ENCODE data around the gene IFNB1. TPM values are rescaled to one million over a fixed set of nuclear protein-coding genes. Genes with fewer than 3 reads are reported as not detected.
A peak's percentile ranks its signal among the peaks of the same experiment; 100 is the strongest.

The IFNB1 gene
- total and polyA plus RNA-seq, 2 experiments from 2014 or later, result not detected

DNA sequence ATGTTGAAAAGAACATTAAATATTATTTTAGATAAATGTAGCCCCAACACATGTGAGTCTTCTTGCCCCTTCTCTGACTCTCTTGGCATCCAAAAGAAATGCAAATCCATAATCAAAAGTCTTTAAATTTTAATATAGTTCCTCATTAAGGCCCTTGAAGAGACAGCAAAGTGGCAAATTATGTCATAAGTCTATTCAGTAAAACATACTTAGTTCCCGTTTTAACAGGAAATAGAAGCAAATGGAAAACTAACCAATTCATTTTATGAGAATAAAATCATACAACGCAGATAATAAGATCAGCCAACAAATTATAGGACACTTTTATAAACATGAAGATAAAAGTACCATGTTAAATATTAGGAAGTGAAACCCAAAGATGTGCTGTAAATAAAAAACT lies 20.1 kb upstream of the IFNB1 start:
- Histone ChIP-seq H3K36me3 (ENCODE audit: low read depth) (no peaks in the 10 kb centered on the region), H3F3A (ENCODE audit: insufficient read depth) (no peaks in the 10 kb centered on the region), H3K4me1 (ENCODE audit: insufficient read depth) (peaks cover 9% of the 10 kb centered on the region; the same call in 1 of the 2 replicates), H3K4me2 (ENCODE audit: unreplicated experiment) (no peak overlapping the region), H3K4me3 (no peak overlapping the region), H3K79me2 (ENCODE audit: insufficient read depth) (no peaks in the 10 kb centered on the region), H3K9me3 (ENCODE audit: low read depth) (no peaks in the 10 kb centered on the region), H2AFZ (no peak overlapping the region), H3K27ac (no peak overlapping the region), H3K9me2 (ENCODE audit: insufficient read depth) (no peaks in the 10 kb centered on the region), H3K9ac (no peak overlapping the region), H4K20me1 (ENCODE audit: insufficient read depth) (no peaks in the 10 kb centered on the region), H3K27me3 (replicated peaks; ENCODE audit: insufficient read depth) (no peaks in the 10 kb centered on the region)
- DNase-seq, result no peak
- TF ChIP-seq EZH2 (IDR thresholded peaks at IDR 0.05; ENCODE audit: insufficient read depth, poor library complexity, severe bottlenecking) (no peak), EZH2phosphoT487 (IDR thresholded peaks at IDR 0.05; ENCODE audit: insufficient read depth, low read depth) (no peak)
- 93 to 94% methylated on average over 2 of the region's 2 CpGs for WGBS, 2 experiments (ENCODE audit: low coverage in 1 of 2, low lambda C conversion rate in 2 of 2, missing lambda C conversion rate in 2 of 2)
- in situ Hi-C loops (cut with MboI), result no loop called here

DNA sequence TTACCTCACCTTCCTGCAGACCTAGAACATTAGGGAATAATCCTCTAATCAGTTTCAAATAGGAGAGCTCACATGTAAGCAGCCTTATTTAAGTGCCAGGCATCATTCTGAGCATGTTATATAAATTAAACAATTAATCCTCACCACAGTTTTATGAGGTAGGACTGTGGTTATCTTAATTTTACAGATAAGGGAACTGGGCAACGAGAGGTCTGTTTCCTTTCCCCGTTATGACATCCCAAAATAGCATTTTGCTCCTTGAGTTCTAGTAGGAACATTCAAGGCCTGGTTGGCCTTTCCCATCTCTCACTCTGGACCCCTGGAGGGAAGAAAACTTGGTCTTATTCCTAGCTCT lies 19.1 kb upstream of the IFNB1 start:
- 97 to 100% methylated on average over 2 of the region's 2 CpGs for WGBS, 2 experiments (ENCODE audit: low coverage in 1 of 2, low lambda C conversion rate in 2 of 2, missing lambda C conversion rate in 2 of 2)
- Histone ChIP-seq H3K9ac (0 out of 2 replicates have a peak overlapping the region, but pooled peaks have one; percentile 34), H3K9me3 (ENCODE audit: low read depth) (no peaks in the 10 kb centered on the region), H3K79me2 (ENCODE audit: insufficient read depth) (no peaks in the 10 kb centered on the region), H3K27ac (no peak overlapping the region), H3K4me1 (ENCODE audit: insufficient read depth) (peaks cover 9% of the 10 kb centered on the region; the same call in 1 of the 2 replicates), H3F3A (ENCODE audit: insufficient read depth) (no peaks in the 10 kb centered on the region), H2AFZ (peak overlapping the region; percentile 78; the same call in 1 of the 2 replicates), H3K4me2 (ENCODE audit: unreplicated experiment) (peak overlapping the region; percentile 61), H3K27me3 (replicated peaks; ENCODE audit: insufficient read depth) (no peaks in the 10 kb centered on the region), H3K9me2 (ENCODE audit: insufficient read depth) (no peaks in the 10 kb centered on the region), H3K4me3 (no peak overlapping the region), H3K36me3 (ENCODE audit: low read depth) (no peaks in the 10 kb centered on the region), H4K20me1 (ENCODE audit: insufficient read depth) (no peaks in the 10 kb centered on the region)
- in situ Hi-C loops (cut with MboI), result no loop called here
- DNase-seq, result no peak
- no peak for TF ChIP-seq EZH2phosphoT487 (IDR thresholded peaks at IDR 0.05; ENCODE audit: insufficient read depth, low read depth)
- TF ChIP-seq EZH2 (IDR thresholded peaks at IDR 0.05; ENCODE audit: insufficient read depth, poor library complexity, severe bottlenecking), result no peak

DNA sequence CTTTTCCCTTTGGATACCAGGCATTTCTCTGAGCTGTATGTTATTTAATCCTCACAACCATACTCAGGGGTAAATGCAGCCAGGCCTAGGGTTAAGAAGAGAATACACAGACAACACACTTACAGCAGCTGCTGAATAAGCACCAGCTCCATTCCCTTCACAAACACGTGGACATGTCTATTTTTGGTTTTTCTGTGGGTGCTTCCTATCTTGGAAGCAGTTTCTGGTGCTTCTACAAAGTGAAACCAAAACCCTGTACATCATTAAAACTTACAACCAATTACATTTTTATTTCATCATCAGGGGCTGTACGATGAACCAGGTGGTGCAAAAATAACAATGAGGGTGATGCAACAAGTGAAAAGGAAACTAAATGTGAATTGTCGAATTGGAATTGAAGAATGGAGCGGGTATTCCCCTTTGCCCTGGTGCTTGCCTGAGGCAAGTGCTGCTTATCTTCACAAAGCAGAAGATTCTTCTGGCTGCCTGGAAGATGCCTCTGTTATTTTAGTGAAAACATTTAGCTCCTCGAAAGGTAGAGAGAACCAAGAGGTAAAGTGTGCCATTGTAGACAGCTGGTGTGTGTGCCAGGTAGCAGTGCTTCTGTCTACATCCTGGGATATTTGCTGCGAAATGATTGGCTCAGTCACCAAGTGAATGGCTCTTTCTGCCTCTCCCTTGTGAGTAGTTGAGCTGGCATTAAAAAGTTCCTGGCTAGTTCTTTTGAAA lies 18.6 kb upstream of the IFNB1 start:
- Histone ChIP-seq H3K4me3 (peak overlapping the region; percentile 56), H3K9me3 (ENCODE audit: low read depth) (no peaks in the 10 kb centered on the region), H3K9ac (peak overlapping the region; percentile 34; the same call in 1 of the 2 replicates), H3K4me1 (ENCODE audit: insufficient read depth) (peaks cover 9% of the 10 kb centered on the region; the same call in 1 of the 2 replicates), H3K79me2 (ENCODE audit: insufficient read depth) (no peaks in the 10 kb centered on the region), H3K36me3 (ENCODE audit: low read depth) (no peaks in the 10 kb centered on the region), H2AFZ (peak overlapping the region; percentile 78), H3F3A (ENCODE audit: insufficient read depth) (no peaks in the 10 kb centered on the region), H3K27ac (peak overlapping the region; percentile 25), H3K27me3 (replicated peaks; ENCODE audit: insufficient read depth) (no peaks in the 10 kb centered on the region), H3K9me2 (ENCODE audit: insufficient read depth) (no peaks in the 10 kb centered on the region), H3K4me2 (ENCODE audit: unreplicated experiment) (peak overlapping the region; percentile 61), H4K20me1 (ENCODE audit: insufficient read depth) (no peaks in the 10 kb centered on the region)
- in situ Hi-C loops (cut with MboI), result no loop called here
- DNase-seq, result peak; percentile 58
- TF ChIP-seq EZH2 (IDR thresholded peaks at IDR 0.05; ENCODE audit: insufficient read depth, poor library complexity, severe bottlenecking), result no peak
- no peak for TF ChIP-seq EZH2phosphoT487 (IDR thresholded peaks at IDR 0.05; ENCODE audit: insufficient read depth, low read depth)
- WGBS, 2 experiments (ENCODE audit: low coverage in 1 of 2, low lambda C conversion rate in 2 of 2, missing lambda C conversion rate in 2 of 2), result 40 to 43% methylated on average over 6 of the region's 6 CpGs

DNA sequence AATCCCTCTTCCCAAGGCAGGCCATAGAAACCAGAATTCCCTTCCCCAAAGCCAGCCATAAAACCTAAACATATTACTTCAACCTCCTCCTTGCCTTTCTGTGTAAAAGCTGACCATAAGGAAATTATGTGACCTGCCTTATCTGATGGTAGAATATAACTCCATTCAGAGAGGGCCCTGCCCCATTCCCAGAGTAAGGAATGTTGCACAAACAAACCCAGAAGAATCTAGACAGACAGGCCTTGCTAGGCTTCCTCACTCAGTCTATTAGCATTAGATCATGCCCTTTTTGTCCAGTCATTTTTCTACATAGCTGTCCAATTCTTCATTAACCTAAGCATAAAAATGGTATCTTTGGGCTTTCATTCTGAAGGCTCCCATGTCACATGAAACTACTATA lies 17.8 kb upstream of the IFNB1 start:
- H3K4me3 ChIP-seq, result no peak overlapping the region

More for the DNA sequence above, 17.8 kb upstream of the IFNB1 start:
- Histone ChIP-seq H3K36me3 (ENCODE audit: low read depth) (no peaks in the 10 kb centered on the region), H3K27me3 (replicated peaks; ENCODE audit: insufficient read depth) (no peaks in the 10 kb centered on the region), H3K9me2 (ENCODE audit: insufficient read depth) (no peaks in the 10 kb centered on the region), H3K27ac (0 out of 2 replicates have a peak overlapping the region, but pooled peaks have one; percentile 25), H3K4me1 (ENCODE audit: insufficient read depth) (peaks cover 9% of the 10 kb centered on the region; the same call in 1 of the 2 replicates), H2AFZ (peak overlapping the region; percentile 78), H3K79me2 (ENCODE audit: insufficient read depth) (no peaks in the 10 kb centered on the region), H3K9me3 (ENCODE audit: low read depth) (no peaks in the 10 kb centered on the region), H3K4me2 (ENCODE audit: unreplicated experiment) (peak overlapping the region; percentile 61), H3K9ac (0 out of 2 replicates have a peak overlapping the region, but pooled peaks have one; percentile 34), H3F3A (ENCODE audit: insufficient read depth) (no peaks in the 10 kb centered on the region), H4K20me1 (ENCODE audit: insufficient read depth) (no peaks in the 10 kb centered on the region)
- DNase-seq, result no peak
- in situ Hi-C loops (cut with MboI), result no loop called here
- no peak for TF ChIP-seq EZH2 (IDR thresholded peaks at IDR 0.05; ENCODE audit: insufficient read depth, poor library complexity, severe bottlenecking)
- no peak for TF ChIP-seq EZH2phosphoT487 (IDR thresholded peaks at IDR 0.05; ENCODE audit: insufficient read depth, low read depth)
